Activated naive CD8-positive, alpha-beta T cell treated with anti-CD3 and anti-CD28 coated beads, Interleukin-2, amount 50 U/mL, for 16 hours (primary cell): ENCODE measurements around the gene TAS2R5.
"Not testable (repeated sequence)": the region's sequence is repeated elsewhere in the genome, so short reads cannot be mapped to it uniquely, and the experiment has no call there.

Experiments
- DNase-seq: peaks from one replicate; pipeline ENCODE4 v3.0.0-alpha.2; 2020; ENCODE audit warnings: low read depth, low spot score

The TAS2R5 gene

GRCh38 chr7:141789917-141790316, at the start of gene TAS2R5:
TSS of gene TAS2R5 (plus strand) at chr7:141790217. CDS start at chr7:141790362, 145 bp downstream.
- no peak for DNase-seq

- DNase-seq: no peak
Observed at GRCh38 chr7:141742229-141742628, 47.8 kb upstream of the TAS2R5 start.

- no peak for DNase-seq
Observed at GRCh38 chr7:141744131-141744530, 45.9 kb upstream of the TAS2R5 start.

GRCh38 chr7:141748396-141748795, 41.6 kb upstream of the TAS2R5 start:
- DNase-seq: no peak

- DNase-seq: not testable (repeated sequence)
Observed at GRCh38 chr7:141751904-141752303, 38.1 kb upstream of the TAS2R5 start.

GRCh38 chr7:141752634-141753033, 37.4 kb upstream of the TAS2R5 start:
- no peak for DNase-seq

- no peak for DNase-seq
Observed at GRCh38 chr7:141754939-141755338, 35.1 kb upstream of the TAS2R5 start.

- no peak for DNase-seq
Observed at GRCh38 chr7:141763797-141764196, 26.2 kb upstream of the TAS2R5 start, which contains the start of gene TAS2R3. TSS of gene TAS2R3 (plus strand) at chr7:141764097. CDS start at chr7:141764159, 62 bp downstream.

- DNase-seq: not testable (repeated sequence)
Observed at GRCh38 chr7:141770083-141770583, 19.9 kb upstream of the TAS2R5 start.

- no peak for DNase-seq
Observed at GRCh38 chr7:141776374-141776773, 13.6 kb upstream of the TAS2R5 start, which contains the start of gene TAS2R4. TSS of gene TAS2R4 (plus strand) at chr7:141776674. CDS start at chr7:141778489, 1,815 bp downstream.

- DNase-seq: no peak
Observed at GRCh38 chr7:141785706-141786552, 4.1 kb upstream of the TAS2R5 start.

GRCh38 chr7:141788296-141788695, 1.7 kb upstream of the TAS2R5 start:
- no peak for DNase-seq

- no peak for DNase-seq
Observed at GRCh38 chr7:141792526-141792925, 2.5 kb downstream of the TAS2R5 start.

GRCh38 chr7:141820067-141820466, 30.1 kb downstream of the TAS2R5 start:
- no peak for DNase-seq

GRCh38 chr7:141822432-141822831, 32.4 kb downstream of the TAS2R5 start:
- DNase-seq: not testable (repeated sequence)

- DNase-seq: no peak
Observed at GRCh38 chr7:141837683-141838082, 47.7 kb downstream of the TAS2R5 start.

GRCh38 chr7:141838581-141838980, 48.6 kb downstream of the TAS2R5 start:
- no peak for DNase-seq

- no peak for DNase-seq
Observed at GRCh38 chr7:141839256-141839655, 49.2 kb downstream of the TAS2R5 start.

GRCh38 chr7:141840708-141841107, 50.7 kb downstream of the TAS2R5 start:
- DNase-seq: no peak
